HG03442 (cell line): Measurements from ENCODE around the gene ARL4A.
"Not testable (repeated sequence)": the region's sequence is repeated elsewhere in the genome, so short reads cannot be mapped to it uniquely, and the experiment has no call there.

Experiments used
- ATAC-seq: cut with Tn5 transposase; IDR thresholded peaks from one replicate; pipeline ENCODE4 v1.9.1; 2021; ENCODE audit warnings: mild to moderate bottlenecking, moderate library complexity; ENCODE audit not compliant: unreplicated experiment

ARL4A gene

DNA sequence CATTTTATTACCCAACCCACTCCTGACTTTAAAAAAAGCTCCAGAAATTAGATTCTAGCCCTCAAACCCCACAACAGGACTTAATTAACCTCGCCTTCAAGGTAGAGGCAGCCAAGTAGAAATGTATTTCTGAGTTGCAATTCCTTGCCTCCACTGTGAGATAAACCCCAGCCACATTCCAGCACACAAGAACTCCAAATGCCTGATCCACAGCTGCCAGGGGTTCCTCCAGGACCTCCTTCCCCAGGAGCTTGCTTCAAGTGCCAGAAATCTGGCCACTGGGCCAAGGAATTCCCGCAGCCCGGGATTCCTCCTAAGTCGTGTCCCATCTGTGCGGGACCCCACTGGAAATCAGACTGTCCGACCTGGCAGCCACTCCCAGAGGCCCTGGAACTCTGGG, 25.9 kb upstream of the ARL4A start:
- ATAC-seq: no peak

DNA sequence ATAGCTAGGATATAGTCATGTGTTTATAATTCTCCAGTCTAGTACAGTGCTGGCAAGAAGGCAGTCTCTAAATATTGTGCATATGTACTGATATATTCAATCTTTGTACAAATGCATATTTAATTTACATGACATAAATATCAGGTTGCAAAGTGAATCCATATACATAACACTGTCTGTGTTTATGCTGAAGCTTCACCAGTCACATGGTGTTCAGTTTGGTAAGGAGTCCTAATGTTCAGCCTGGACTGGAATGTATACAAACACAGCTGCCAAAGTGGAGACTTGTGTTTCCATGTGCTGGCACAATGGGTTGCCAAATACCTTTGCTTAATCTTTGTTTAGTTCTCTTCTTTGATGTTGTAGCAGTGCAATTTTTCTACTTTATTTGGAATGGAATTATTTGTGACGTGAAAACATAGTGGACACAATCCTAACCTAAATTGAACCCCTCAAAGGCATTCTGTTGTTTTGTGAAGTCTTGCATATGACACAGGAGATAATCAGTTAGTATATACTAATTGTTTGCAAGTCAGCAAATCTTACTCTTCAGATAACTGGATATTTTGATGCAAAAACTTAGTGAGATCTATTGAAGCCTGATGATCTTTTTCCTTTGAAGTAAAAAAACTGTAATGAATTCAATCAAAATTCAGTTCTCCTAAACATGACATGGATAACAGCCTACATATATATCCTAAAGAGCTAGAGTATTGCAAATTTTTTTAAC, 17.3 kb upstream of the ARL4A start:
- ATAC-seq: no peak

DNA sequence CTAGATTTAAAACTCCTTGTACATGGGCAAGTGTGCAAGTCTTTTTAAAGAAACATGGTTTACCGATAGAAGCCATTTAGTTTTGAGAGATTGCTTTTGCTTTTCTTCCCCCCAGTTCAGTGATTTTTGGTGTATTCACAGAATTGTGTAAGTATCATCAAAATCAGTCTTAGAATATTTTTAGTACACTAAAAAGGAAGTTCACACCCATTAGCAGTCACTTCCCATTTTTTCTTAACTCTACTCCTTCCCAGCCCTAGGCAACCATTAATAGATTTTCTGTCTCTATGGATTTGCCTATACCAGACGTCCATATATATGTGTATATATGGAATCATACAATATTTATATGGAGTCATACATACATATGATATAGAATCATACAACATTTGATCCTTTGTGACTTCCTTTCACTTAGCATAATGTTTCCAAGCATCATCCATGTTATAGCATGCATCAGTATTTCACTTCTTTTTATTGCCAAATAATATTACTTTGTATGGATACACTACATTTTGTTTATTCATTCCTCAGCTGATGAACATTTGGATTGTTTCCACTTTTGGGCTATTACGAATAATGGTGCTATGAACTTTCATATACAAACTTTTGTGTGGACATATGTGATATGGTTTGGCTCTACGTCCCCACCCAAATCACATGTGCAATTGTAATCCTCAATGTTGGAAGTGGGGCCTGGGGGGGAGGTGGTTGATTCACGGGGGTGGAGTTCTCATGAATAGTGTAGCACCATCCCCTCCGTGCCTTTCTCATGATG, 16.5 kb upstream of the ARL4A start:
- ATAC-seq: no peak

DNA sequence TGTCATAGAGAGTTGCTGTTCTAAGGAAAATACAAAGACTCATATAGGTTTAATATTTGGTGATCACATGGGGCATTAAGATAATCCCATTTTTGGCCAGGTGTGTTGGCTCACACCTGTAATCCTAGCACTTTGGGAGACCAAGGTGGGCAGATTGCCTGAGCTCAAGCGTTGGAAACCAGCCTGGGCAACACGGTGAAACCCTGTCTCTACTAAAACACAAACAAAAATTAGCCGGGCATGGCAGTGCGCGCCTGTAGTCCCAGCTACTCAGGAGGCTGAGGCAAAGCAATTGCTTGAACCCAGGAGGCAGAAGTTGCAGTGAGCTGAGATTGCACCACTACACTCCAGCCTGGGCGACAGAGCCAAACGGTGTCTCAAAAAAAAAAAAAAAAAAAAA, 14.0 kb upstream of the ARL4A start:
- not testable (repeated sequence) for ATAC-seq

DNA sequence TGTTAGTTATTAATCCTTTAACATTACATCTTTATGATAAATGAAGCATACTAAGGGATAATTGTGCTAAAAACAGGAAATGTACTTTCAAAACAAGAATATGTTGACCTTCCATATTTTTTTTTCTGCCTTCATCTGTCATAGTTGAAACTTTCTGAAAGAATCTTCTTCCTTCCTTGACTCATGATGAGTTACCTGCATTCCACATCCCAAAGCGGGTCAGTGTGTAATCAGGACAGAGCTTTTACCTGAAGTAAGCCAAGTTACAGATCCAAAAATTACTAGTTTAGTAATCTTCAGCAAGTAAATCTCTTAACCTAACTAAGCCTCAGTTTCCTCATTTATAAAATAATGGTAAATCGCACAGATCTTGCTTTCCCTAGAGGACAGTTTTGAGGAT, 13.4 kb upstream of the ARL4A start:
- ATAC-seq: no peak

DNA sequence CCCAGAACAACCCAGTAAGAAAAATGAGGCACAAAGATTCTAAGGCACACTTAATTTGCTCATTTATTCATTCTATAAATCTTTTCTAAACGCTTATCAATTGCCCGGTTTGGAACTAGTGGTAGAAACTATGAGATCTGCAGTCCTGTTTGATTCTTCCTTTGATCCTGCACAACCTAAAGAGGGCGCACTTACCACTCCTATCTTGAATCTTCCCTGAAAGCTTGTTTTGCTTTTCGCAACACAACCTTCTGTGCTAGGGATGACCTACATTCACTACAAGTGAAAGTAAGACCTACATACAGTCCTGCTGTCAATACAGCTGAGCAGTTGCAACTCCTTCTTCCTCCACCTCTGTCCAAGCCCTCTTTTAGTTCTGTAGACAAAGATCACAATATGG, 12.6 kb upstream of the ARL4A start:
- peak; percentile 68 for ATAC-seq

DNA sequence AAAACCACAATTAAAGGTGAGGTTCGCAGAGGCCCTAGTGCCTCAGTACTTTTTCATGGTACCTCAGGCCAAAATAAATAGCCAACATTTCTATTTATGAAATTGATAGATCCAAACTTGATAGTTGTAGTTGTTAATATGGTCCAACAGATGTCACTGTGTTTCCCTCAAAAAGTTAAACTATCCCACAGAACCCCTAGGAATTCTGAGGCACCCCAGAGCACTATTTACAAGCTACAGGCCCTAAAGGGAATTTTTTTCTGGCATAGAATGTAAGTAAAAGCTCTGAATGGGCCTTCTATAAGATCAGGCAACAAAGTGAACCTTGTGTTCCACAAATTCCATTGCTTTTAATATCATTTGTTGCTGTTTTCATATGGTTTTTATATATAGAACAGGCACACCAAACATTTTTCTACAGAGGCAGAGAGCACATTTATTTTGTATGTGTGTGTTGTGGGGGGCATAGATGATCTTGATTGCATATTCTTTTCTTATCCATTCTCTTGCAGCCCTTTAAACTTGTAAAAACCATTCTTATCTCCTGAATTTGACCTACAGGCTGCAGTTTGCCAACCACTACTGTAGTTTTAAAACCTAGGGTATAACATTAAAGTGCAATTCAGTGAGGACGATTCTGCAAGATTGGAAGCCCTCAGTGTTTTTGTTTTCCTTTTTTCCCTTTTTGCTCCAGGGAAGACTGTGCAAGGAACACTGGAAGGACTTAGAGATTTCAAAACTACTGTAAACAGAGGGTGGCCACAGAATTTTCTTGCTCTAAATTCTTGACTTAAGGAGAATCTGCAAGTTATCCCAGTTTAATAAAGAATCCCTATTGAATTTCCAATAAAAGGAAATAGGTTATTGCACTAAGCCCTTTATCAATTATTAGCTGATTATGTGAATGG, 3.5 kb upstream of the ARL4A start:
- no peak for ATAC-seq

DNA sequence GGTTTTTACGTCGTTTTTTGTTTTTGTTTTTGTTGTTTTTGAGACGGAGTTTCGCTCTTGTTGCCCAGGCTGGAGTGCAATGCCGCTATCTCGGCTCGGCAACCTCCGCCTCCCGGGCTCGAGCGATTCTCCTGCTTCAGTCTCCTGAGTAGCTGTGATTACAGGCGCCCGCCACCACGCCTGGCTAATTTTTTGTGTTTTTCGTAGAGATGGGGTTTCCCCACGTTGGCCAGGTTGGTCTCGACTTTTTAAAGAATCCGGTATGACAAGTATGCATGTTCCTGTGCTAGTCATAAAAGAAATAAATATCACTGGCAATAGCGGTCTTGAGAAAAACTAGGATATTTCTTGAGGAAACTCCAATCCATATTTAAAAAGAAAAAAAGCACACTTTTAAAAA, 2.7 kb upstream of the ARL4A start:
- ATAC-seq: no peak

DNA sequence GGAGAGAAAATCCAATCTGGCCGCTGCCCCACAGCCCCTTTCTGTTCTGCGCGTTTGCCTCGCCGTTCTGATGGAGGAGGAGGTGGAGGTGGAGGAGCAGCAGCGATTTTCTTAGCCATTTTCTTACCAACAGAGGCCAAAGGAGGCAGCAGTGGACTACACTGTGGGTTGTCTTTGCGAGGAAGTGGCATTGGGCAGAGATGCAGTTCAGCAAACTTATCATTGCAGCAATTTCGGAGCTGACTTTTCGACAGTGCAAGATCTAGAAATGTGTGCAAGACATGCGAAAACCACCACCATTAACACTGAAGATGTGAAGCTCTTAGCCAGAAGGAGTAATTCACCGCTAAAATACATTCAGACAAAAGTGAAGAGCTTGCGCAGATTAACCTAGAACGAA, 1.9 kb upstream of the ARL4A start:
- ATAC-seq: no peak

DNA sequence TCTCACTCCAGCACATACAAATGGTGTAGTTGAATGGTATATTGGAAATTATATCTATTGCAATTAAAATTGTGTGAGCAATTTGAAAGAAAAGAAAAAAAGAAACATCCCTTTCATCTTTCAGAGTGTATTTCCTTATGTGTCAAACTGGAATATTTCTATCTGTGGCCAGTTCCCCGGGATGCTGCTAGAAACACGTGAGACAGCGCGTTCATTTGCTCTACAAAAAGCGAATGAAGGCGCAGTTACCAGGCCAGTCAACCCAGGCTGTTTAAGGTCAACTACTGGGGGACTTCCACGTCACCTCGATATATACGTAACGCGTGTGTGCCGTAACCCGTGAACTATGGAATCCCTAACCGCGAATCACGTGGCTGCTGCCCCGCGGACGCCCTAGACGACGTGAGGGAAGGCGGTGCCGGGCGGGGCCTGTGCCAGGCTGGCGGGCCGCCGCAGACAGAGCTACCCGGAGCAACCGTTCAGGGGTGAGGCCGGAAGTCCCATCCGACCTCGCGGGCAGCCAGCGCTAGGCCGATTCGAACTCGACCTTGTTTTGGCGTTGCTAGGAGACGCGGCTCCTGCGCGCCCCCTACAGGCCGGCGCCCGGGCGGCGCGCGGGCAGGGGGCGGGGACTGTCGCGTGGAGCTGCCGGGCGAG, 1.1 kb upstream of the ARL4A start:
- peak; percentile 79 for ATAC-seq

DNA sequence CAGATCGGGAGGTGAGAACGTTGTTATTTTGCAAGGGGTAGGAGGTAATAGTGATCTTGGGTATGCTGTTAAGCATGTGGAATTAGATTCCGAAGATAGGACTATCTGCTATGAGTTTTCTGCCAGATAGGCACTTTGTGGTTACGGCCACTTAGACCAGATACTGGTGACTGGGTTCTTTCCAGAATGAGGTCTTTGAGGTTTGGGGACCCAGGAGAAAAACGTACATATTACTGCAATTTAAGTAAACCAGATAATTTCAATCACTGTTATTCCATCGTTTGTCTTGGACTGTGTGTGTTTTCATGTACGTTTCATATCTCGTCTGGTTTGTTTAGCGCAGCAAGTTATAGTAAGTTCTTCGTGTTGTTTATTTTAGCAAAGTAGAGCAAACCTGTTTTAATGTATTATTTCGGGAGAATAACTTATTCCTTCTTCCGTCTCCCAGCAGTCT, 312 bp downstream of the ARL4A start:
- no peak for ATAC-seq

DNA sequence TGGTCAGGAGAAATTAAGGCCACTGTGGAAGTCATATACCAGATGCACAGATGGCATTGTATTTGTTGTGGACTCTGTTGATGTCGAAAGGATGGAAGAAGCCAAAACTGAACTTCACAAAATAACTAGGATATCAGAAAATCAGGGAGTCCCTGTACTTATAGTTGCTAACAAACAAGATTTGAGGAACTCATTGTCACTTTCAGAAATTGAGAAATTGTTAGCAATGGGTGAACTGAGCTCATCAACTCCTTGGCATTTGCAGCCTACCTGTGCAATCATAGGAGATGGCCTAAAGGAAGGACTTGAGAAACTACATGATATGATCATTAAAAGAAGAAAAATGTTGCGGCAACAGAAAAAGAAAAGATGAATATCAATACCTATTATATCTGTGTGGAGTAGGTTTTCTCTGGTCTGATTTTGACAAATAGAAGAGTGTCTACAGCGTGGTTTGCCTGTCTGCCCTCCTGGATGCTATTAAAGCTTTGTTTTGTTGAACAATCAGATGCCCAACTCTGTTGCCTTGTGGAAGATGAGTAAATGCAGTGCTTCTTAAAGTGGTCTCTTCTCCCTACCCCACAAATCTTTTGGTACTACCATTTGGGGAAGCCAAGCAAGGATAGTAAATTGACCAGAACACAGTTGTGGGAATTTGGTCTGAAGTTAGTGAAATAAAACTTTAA, 1.2 kb downstream of the ARL4A start:
- ATAC-seq: not testable (repeated sequence)

DNA sequence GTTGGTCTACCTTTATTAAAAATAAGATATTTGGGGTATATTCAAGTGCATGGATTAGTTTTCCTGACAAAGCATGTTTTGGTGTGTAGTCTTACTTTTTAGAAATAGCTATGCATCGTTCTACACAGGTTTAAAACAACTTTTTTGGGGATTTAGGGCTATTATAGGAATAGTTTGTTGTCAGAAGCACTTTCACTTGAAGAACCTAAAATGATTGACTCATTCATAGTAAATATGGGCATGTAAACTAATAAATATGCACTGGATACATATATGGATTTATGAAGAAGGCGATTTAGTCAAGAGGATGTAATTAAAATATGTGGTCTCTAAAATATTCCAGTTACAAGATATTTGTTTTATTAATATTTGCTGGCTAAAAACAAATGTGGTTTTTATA, 2.0 kb downstream of the ARL4A start:
- no peak for ATAC-seq

DNA sequence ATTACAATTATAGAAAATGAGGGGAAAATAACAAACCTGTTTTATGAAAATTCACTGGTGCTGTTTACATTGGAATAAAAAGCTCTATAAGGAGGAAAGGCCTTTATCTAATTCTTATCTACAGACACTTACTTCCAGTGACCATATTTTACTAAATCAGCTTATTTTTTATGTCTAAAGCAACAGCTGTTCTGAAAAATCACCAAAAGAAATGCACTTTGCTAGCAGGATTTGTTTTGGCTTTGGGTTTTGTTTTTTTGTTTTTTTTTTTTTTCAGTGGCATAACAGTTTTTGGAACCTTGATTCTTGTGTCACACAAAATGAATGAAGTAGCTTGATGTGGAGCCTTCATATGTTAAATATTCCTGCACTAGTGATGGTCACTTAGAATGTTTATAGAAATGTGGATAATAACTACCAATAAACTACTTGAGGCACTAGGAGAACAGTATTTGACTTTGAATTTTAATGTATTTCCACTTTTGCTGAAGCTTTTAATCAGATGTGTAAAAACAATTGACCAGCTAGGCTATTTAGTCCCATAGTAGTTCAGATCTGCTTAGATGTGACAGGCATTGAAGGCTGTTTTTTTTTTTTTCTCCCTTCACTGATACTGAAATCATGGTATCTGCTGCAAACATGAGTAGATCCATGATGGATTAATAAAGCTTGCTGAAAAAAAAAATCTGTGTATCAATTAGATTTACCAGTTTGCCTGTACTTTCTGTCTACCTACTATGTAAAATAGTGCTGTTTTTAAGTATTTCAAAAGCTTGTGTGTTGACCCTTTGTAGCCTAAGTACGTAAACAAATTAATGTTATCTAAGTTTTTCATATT, 2.8 kb downstream of the ARL4A start:
- no peak for ATAC-seq

DNA sequence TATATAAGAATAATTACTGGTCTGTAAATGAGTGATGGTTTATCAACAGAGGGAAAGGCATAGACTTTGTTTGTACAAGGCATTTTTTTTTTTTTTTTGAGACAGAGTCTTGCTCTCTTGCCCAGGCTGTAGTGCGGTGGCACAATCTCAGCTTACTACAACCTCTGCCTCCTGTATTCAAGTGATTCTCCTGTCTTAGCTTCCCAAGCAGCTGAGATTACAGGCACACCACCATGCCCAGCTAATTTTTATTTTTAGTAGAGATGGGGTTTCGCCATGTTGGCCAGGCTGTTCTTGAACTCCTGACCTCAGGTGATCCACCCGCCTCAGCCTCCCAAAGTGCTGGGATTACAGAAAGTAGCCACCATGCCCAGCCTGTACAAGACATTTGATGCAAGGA, 4.0 kb downstream of the ARL4A start:
- ATAC-seq: not testable (repeated sequence)

DNA sequence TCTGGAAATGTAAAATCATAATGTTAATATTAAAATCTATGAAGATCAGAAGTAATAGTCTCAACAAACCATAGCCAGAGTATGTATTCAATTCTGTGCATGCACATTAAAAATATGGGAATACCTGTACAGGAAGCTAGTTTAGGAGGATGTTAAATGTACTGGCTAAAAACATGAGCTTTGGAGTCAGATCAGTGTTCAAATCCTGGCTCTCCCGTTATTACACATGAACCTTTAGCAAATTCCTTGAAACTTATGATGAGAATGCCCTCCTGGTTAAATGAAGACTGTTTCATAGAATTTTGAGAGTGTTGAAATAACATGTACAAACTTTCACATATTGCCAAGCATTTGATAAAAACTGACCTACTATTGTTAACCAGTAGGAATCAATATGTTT, 4.6 kb downstream of the ARL4A start:
- ATAC-seq: no peak

DNA sequence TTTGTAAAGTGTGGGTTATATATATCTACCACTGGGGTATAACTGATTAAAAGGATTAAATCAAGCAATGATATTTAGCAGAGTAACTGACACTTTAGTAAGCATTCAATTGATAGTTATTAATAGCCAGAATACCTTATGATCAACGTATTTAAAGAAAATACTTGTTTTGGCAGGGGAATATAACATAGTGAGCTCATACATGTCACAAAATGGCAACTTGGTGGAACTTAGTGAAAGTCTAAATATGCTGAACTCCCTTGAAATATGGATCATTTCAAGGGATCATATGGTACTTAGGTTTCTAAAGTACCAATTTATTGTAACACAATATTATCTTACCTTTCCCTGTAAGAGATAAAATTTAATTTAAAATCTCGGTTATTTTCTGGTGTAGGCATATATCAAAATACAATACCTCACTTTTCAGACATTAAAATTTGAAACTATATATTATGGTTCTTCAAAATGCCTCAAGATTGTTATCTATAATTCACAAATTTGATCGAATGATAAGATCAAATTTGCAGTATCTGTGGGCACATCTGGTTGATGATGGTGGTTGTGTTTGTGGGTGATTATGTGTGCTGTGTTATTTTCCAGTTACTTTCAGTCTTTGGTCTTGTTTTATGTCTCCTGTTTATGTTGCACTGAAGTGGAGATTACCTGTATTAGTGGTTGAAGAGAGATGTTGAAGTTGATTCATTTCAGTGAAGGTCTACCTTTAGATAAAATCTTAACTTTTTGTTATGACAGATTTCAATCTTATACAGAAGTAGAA, 5.2 kb downstream of the ARL4A start:
- ATAC-seq: no peak

DNA sequence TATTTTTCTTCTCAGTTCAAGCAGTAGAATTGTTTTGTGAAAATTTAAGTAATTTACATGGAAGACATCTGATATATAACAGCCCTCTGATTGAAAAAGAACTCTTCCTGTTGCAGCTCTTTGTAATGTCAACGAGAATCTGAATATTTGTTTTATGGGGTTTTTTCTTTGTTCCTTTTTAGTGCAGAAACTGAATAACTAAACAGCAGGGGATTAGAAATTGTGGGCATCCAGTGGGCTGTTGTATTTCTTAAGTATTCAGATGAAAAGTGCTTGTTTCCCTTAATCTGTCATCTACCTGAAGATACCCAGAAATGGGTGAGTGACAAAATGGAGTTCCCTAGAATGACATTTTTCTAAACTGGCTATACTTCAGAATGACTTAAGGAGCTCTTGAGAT, 7.4 kb downstream of the ARL4A start:
- ATAC-seq: no peak

DNA sequence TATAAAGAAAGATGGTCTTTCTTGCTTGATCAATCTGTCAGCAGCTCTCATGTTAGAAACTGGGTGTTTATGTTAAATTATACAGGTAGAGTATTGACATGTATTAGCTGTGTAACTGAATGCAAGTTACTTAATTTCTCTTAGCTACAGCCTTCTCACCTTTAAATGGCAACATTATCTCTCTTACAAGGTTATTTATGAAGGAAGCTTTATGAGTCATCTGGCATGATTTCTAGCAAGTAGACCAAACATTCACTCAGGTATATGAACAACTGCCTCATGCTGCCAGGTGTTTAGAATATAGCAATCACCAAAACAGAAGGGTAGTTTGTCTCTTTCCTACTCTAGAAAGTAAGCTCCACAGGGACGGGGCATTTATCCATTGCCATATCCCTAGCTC, 8.5 kb downstream of the ARL4A start:
- no peak for ATAC-seq
